HepG2 (cell line): ENCODE data around the gene SRSF2. TPM values are rescaled to one million over a fixed set of nuclear protein-coding genes. Genes with fewer than 3 reads are reported as not detected.
A peak's percentile ranks its signal among the peaks of the same experiment; 100 is the strongest.

Experiments
- E2F2 ChIP-seq: sonication (generic); formaldehyde crosslinking; IDR thresholded peaks from 2 replicates; pipeline ENCODE4 v1.4.0; 2020; ENCODE audit warnings: missing genetic modification reagents, borderline replicate concordance
- GTF3A ChIP-seq: sonication (generic); formaldehyde crosslinking; conservative IDR thresholded peaks from 2 replicates; pipeline ENCODE4 v1.4.0; 2020; ENCODE audit warnings: mild to moderate bottlenecking, missing genetic modification reagents
- HDAC2 ChIP-seq: sonication (generic); formaldehyde crosslinking; IDR thresholded peaks from 2 replicates; pipeline ENCODE4 v1.4.0; 2020; ENCODE audit warnings: missing genetic modification reagents
- KMT2A ChIP-seq: sonication (generic); formaldehyde crosslinking; IDR thresholded peaks from 2 replicates; pipeline ENCODE4 v1.4.0; 2020; ENCODE audit warnings: missing genetic modification reagents
- PCBP1 ChIP-seq: fragments of 200-400 bp; formaldehyde crosslinking; IDR thresholded peaks from 2 replicates; pipeline ENCODE4 v1.6.1; 2017; ENCODE audit warnings: mild to moderate bottlenecking, low read depth, low read length, borderline replicate concordance
- PCBP2 ChIP-seq: fragments of 200-400 bp; formaldehyde crosslinking; optimal IDR thresholded peaks from 2 replicates; pipeline ENCODE3; 2018; ENCODE audit warnings: low read length, low read depth; ENCODE audit not compliant: poor library complexity, severe bottlenecking
- TCF12 ChIP-seq, 2 experiments: fragments of 450-650 bp in 1 of 2; sonication (generic) in 1 of 2; formaldehyde crosslinking in 1 of 2; IDR thresholded peaks; 2 replicates each; pipeline versions ENCODE4 v1.6.1 to v1.8.0; 2017 to 2022; ENCODE audit warnings: antibody characterized with exemption in 1 of 2, mild to moderate bottlenecking in 1 of 2, missing genetic modification reagents in 1 of 2, moderate library complexity in 1 of 2
- XBP1 ChIP-seq: sonication (generic); formaldehyde crosslinking; IDR thresholded peaks from 2 replicates; pipeline ENCODE4 v1.5.0; 2020; ENCODE audit warnings: missing genetic modification reagents
- ZBTB37 ChIP-seq: sonication (generic); formaldehyde crosslinking; IDR thresholded peaks from 2 replicates; pipeline ENCODE4 v1.4.0; 2020; ENCODE audit warnings: mild to moderate bottlenecking, missing genetic modification reagents
- ZNF10 ChIP-seq: sonication (generic); formaldehyde crosslinking; IDR thresholded peaks from 2 replicates; pipeline ENCODE4 v1.4.0; 2020; ENCODE audit warnings: mild to moderate bottlenecking, low read depth, missing genetic modification reagents, borderline replicate concordance
- ZNF292 ChIP-seq: sonication (generic); formaldehyde crosslinking; IDR thresholded peaks from 2 replicates; pipeline ENCODE4 v1.8.1; 2022; ENCODE audit warnings: mild to moderate bottlenecking, low read depth, missing genetic modification reagents, borderline replicate concordance
- ZNF468 ChIP-seq: sonication (generic); formaldehyde crosslinking; IDR thresholded peaks from 2 replicates; pipeline ENCODE4 v1.8.0; 2022; ENCODE audit warnings: mild to moderate bottlenecking, moderate library complexity, missing genetic modification reagents
- ZNF691 ChIP-seq: sonication (generic); formaldehyde crosslinking; IDR thresholded peaks from 2 replicates; pipeline ENCODE4 v1.4.0; 2020; ENCODE audit warnings: missing genetic modification reagents, low read depth, mild to moderate bottlenecking, borderline replicate concordance
- ZSCAN5A ChIP-seq: sonication (generic); formaldehyde crosslinking; IDR thresholded peaks from 2 replicates; pipeline ENCODE4 v1.8.0; 2022; ENCODE audit warnings: mild to moderate bottlenecking, missing genetic modification reagents, borderline replicate concordance
- polyA plus RNA-seq, 8 experiments: library from polyadenylated mRNA; depleted of rRNA in 3 of 8; stranded (reverse) in 7 of 8; unstranded in 1 of 8; fragments of >200 nt; fragmentation: Illumina TruSeq in 4 of 8; extraction: Trizol in 4 of 8; gene quantifications; 2 replicates each; pipeline versions ENCODE4 v1.2.1 to v1.2.3, GENCODE V29; 2011 to 2016; ENCODE audit warnings: low read depth in 4 of 8, missing spikeins in 1 of 8, mixed read lengths in 1 of 8; ENCODE audit not compliant: insufficient read depth in 1 of 8
- total RNA-seq, 5 experiments: library from RNA; depleted of rRNA; stranded (reverse); fragments of >200 nt; fragmentation: Illumina TruSeq; extraction: Trizol; gene quantifications; 2 replicates each; pipeline ENCODE4 v1.2.3, GENCODE V29; 2016; ENCODE audit warnings: low read depth in 1 of 5
- TF ChIP-seq, protein P1 (sequence below): sonication (generic); formaldehyde crosslinking; IDR thresholded peaks from 2 replicates; pipeline ENCODE4 v1.4.0; 2020; ENCODE audit warnings: missing genetic modification reagents
- TF ChIP-seq, protein P2 (sequence below): fragments of 450-650 bp; IDR thresholded peaks from 2 replicates; pipeline ENCODE4 v1.6.1; 2017
- TF ChIP-seq, protein P3 (sequence below): sonication (generic); formaldehyde crosslinking; IDR thresholded peaks from 2 replicates; pipeline ENCODE4 v1.8.1; 2022; ENCODE audit warnings: low read depth, mild to moderate bottlenecking, missing genetic modification reagents

SRSF2 gene
- total and polyA plus RNA-seq, 2 of the 13 experiments (the other 11 are each of a cell fraction or from before 2014, with no cell fraction given), result 306 to 319 TPM

DNA sequence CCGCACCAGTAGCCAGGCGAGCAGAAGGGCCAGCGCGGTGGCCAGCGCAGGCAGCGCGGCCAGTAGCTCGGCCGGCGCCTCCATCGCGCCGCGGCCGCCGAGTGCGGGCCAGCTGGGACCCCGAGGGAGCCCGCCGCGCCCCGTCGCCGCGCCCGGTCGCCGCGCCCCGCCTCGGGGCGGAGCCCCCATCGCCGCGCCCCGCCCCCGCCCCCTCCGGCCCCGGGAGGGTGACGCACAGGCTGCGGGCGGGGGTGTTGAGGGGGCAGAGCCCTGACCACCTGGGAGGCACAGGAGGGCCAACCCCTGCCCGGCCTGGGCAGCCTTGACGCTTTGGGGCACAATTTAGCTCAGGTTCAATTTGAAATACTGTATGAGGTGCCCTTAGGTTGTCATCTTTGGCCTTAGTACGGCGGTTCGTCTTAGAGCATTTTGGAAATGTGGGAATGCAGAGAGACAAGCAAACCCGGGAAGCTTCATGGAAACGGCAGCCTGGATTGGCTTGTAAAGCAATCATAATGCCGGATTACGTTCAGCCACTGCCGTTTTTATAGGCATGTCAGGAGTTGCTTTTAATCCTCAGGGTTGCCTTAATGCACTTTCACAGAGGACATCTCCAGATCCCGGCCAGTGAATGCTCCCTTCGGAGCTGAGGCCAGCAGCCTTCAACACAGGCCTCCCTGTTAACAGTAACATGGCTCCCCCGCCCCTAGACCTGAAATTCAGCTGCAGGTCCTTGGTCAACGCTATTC lies 26.1 kb downstream of the SRSF2 start, which contains the start of gene MXRA7 (continued):
- TF ChIP-seq, protein P1, sequence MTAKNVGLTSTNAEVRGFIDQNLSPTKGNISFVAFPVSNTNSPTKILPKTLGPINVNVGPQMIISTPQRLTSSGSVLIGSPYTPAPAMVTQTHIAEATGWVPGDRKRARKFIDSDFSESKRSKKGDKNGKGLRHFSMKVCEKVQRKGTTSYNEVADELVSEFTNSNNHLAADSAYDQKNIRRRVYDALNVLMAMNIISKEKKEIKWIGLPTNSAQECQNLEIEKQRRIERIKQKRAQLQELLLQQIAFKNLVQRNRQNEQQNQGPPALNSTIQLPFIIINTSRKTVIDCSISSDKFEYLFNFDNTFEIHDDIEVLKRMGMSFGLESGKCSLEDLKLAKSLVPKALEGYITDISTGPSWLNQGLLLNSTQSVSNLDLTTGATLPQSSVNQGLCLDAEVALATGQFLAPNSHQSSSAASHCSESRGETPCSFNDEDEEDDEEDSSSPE, result 0 out of 2 replicates have a peak, but pooled peaks have one; percentile 17
- TF ChIP-seq, protein P2, sequence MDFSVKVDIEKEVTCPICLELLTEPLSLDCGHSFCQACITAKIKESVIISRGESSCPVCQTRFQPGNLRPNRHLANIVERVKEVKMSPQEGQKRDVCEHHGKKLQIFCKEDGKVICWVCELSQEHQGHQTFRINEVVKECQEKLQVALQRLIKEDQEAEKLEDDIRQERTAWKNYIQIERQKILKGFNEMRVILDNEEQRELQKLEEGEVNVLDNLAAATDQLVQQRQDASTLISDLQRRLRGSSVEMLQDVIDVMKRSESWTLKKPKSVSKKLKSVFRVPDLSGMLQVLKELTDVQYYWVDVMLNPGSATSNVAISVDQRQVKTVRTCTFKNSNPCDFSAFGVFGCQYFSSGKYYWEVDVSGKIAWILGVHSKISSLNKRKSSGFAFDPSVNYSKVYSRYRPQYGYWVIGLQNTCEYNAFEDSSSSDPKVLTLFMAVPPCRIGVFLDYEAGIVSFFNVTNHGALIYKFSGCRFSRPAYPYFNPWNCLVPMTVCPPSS, result no peak
- TF ChIP-seq ZNF10 (CRISPR knock-in tag), result no peak
- TF ChIP-seq GTF3A, result no peak
- no peak for TF ChIP-seq ZSCAN5A
- no peak for TF ChIP-seq ZBTB37 (CRISPR knock-in tag)
- TF ChIP-seq ZNF691 (CRISPR knock-in tag), result no peak
- peak; percentile 61 for TF ChIP-seq KMT2A (CRISPR knock-in tag)
- TF ChIP-seq, protein P3, sequence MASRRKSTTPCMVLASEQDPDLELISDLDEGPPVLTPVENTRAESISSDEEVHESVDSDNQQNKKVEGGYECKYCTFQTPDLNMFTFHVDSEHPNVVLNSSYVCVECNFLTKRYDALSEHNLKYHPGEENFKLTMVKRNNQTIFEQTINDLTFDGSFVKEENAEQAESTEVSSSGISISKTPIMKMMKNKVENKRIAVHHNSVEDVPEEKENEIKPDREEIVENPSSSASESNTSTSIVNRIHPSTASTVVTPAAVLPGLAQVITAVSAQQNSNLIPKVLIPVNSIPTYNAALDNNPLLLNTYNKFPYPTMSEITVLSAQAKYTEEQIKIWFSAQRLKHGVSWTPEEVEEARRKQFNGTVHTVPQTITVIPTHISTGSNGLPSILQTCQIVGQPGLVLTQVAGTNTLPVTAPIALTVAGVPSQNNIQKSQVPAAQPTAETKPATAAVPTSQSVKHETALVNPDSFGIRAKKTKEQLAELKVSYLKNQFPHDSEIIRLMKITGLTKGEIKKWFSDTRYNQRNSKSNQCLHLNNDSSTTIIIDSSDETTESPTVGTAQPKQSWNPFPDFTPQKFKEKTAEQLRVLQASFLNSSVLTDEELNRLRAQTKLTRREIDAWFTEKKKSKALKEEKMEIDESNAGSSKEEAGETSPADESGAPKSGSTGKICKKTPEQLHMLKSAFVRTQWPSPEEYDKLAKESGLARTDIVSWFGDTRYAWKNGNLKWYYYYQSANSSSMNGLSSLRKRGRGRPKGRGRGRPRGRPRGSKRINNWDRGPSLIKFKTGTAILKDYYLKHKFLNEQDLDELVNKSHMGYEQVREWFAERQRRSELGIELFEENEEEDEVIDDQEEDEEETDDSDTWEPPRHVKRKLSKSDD, result no peak
- no peak for TF ChIP-seq ZNF292 (CRISPR knock-in tag)
- TF ChIP-seq PCBP2, result no peak
- TF ChIP-seq E2F2 (CRISPR knock-in tag), result no peak
- no peak for TF ChIP-seq HDAC2 (CRISPR knock-in tag)
- no peak for TF ChIP-seq ZNF468
- no peak for TF ChIP-seq XBP1 (CRISPR knock-in tag)
- no peak for TF ChIP-seq TCF12 (IDR thresholded peaks at IDR 0.05)
- TF ChIP-seq TCF12 (CRISPR knock-in tag; IDR thresholded peaks at IDR 0.05), result no peak
- no peak for TF ChIP-seq PCBP1
